Osteocyte (in vitro differentiated cells): ENCODE measurements around the gene CDC42BPB. TPM values are rescaled to one million over a fixed set of nuclear protein-coding genes. Genes with fewer than 3 reads are reported as not detected.
A peak's percentile ranks its signal among the peaks of the same experiment; 100 is the strongest.

ENCODE experiments used
- DNase-seq: peaks from one replicate; pipeline ENCODE4 v3.0.0; 2021; ENCODE audit warnings: mixed read lengths; ENCODE audit not compliant: unreplicated experiment; ENCODE audit errors: extremely low spot score
- H3K27ac Mint-ChIP-seq: one replicate; pipeline ENCODE4 v1.8.0; 2021; ENCODE audit warnings: mild to moderate bottlenecking, mixed read lengths; ENCODE audit not compliant: unreplicated experiment
- H3K27me3 Mint-ChIP-seq: one replicate; pipeline ENCODE4 v1.8.0; 2021; ENCODE audit warnings: mixed read lengths; ENCODE audit not compliant: unreplicated experiment
- H3K36me3 Mint-ChIP-seq: one replicate; pipeline ENCODE4 v1.8.0; 2021; ENCODE audit warnings: mixed read lengths; ENCODE audit not compliant: unreplicated experiment
- H3K4me1 Mint-ChIP-seq: one replicate; pipeline ENCODE4 v1.8.0; 2021; ENCODE audit warnings: mixed read lengths; ENCODE audit not compliant: unreplicated experiment
- H3K4me3 Mint-ChIP-seq: one replicate; pipeline ENCODE4 v1.8.0; 2021; ENCODE audit warnings: mild to moderate bottlenecking, moderate library complexity, mixed read lengths; ENCODE audit not compliant: unreplicated experiment
- H3K9me3 Mint-ChIP-seq: one replicate; pipeline ENCODE4 v1.8.0; 2021; ENCODE audit warnings: mixed read lengths; ENCODE audit not compliant: unreplicated experiment
- CTCF ChIP-seq: fragments of 200-600 bp; sonication (generic); IDR thresholded peaks from 2 replicates; pipeline ENCODE4 v1.5.0; 2021; ENCODE audit warnings: antibody characterized with exemption, mild to moderate bottlenecking, moderate library complexity
- total RNA-seq: library from RNA; stranded (reverse); gene quantifications from 2 replicates; pipeline ENCODE4 v1.2.1, GENCODE V29; 2021

The CDC42BPB gene
- total RNA-seq, 1 donor from 2014 or later, result 99.0 TPM

GRCh38 chr14:103093856-103094405, 36.6 kb upstream of the CDC42BPB start:
- no peak overlapping the region for H3K4me3 Mint-ChIP-seq
- H3K4me1 Mint-ChIP-seq, result peaks cover 4% of the 10 kb centered on the region
- peak overlapping the region; percentile 18 for H3K27ac Mint-ChIP-seq
- TF ChIP-seq CTCF, result no peak
- no peaks in the 10 kb centered on the region for H3K36me3 Mint-ChIP-seq
- no peaks in the 10 kb centered on the region for H3K9me3 Mint-ChIP-seq
- peaks cover 3% of the 10 kb centered on the region for H3K27me3 Mint-ChIP-seq
- no peak for DNase-seq

- Mint-ChIP-seq H3K4me3 (no peak overlapping the region), H3K27ac (no peak overlapping the region), H3K27me3 (peaks cover 5% of the 10 kb centered on the region), H3K4me1 (peaks cover 4% of the 10 kb centered on the region), H3K36me3 (no peaks in the 10 kb centered on the region), H3K9me3 (no peaks in the 10 kb centered on the region)
- no peak for TF ChIP-seq CTCF
- no peak for DNase-seq
Measured at GRCh38 chr14:103091883-103092222, 34.5 kb upstream of the CDC42BPB start.

- TF ChIP-seq CTCF, result peak; percentile 40
- H3K36me3 Mint-ChIP-seq, result no peaks in the 10 kb centered on the region
- no peaks in the 10 kb centered on the region for H3K9me3 Mint-ChIP-seq
- no peak overlapping the region for H3K27ac Mint-ChIP-seq
- H3K4me3 Mint-ChIP-seq, result no peak overlapping the region
- peaks cover 4% of the 10 kb centered on the region for H3K4me1 Mint-ChIP-seq
- DNase-seq, result no peak
- peaks cover 2% of the 10 kb centered on the region for H3K27me3 Mint-ChIP-seq
Measured at GRCh38 chr14:103091041-103091882, 33.9 kb upstream of the CDC42BPB start.

GRCh38 chr14:103090481-103091020, 33.2 kb upstream of the CDC42BPB start:
- TF ChIP-seq CTCF, result no peak
- H3K36me3 Mint-ChIP-seq, result no peaks in the 10 kb centered on the region
- H3K9me3 Mint-ChIP-seq, result no peaks in the 10 kb centered on the region
- DNase-seq, result no peak
- peaks cover 3% of the 10 kb centered on the region for H3K27me3 Mint-ChIP-seq
- H3K4me1 Mint-ChIP-seq, result peaks cover 4% of the 10 kb centered on the region
- H3K4me3 Mint-ChIP-seq, result no peak overlapping the region
- H3K27ac Mint-ChIP-seq, result no peak overlapping the region
